GM23338 (cell line): Measurements from ENCODE around the gene IGF1R.

Source experiments
- CREB1 ChIP-seq: fragments of 250-450 bp; sonication (Bioruptor Pico); IDR thresholded peaks from 2 replicates; pipeline ENCODE4 v1.5.0; 2020; ENCODE audit warnings: low read depth, mild to moderate bottlenecking, moderate library complexity
- CTCF ChIP-seq, 2 experiments: fragments of 200-600 bp in 1 of 2; sonication (generic) in 1 of 2; conservative IDR thresholded peaks; 2 replicates each; pipeline versions ENCODE4 v1.5.1 to v1.6.1; 2016 to 2017; ENCODE audit warnings: antibody characterized with exemption in 2 of 2, low read depth in 2 of 2, mild to moderate bottlenecking in 2 of 2, moderate library complexity in 1 of 2
- EZH2 ChIP-seq: fragments of 200-600 bp; sonication (generic); IDR thresholded peaks from one replicate; pipeline ENCODE4 v1.8.0; 2017; ENCODE audit warnings: antibody characterized with exemption, mild to moderate bottlenecking, low read depth; ENCODE audit not compliant: unreplicated experiment
- EZH2phosphoT487 ChIP-seq: fragments of 200-600 bp; sonication (generic); IDR thresholded peaks from one replicate; pipeline ENCODE4 v1.8.1; 2018; ENCODE audit warnings: antibody characterized with exemption; ENCODE audit not compliant: unreplicated experiment
- POLR2AphosphoS5 ChIP-seq: IDR thresholded peaks from 2 replicates; pipeline ENCODE4 v1.6.1; 2016; ENCODE audit warnings: antibody characterized with exemption, low read depth
- ZNF114 ChIP-seq: fragments of 250-450 bp; sonication (Bioruptor Pico); IDR thresholded peaks from 2 replicates; pipeline ENCODE4 v1.5.0; 2020; ENCODE audit warnings: mild to moderate bottlenecking, moderate library complexity

DNA sequence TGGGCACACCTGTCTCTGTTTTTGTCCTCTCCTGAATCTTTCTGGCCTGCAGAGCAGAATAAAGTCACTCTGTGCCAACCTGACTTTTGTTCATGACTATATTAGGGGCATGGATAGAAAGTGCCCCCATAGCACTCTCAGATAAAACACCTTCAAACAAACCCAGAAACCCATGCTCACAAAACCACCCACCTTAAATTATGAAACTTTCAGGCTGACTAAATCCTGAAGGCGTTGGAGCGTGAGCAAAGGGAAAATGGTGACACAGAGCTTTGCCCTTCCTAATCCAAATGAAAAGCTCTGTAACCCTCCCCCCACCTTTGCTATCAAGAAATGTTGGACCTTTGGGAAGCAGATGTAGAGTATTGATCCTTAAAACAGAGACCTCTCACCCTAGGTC, 138.9 kb downstream of the IGF1R start:
- TF ChIP-seq CTCF (conservative IDR thresholded peaks at IDR 0.05; ENCODE audit: low read depth in 2 of 2) (no peak), ZNF114 (CRISPR knock-in tag) (no peak), POLR2AphosphoS5 (no peak), EZH2phosphoT487 (no peak), CREB1 (no peak), EZH2 (no peak)
